ENCODE measurements around the gene KIF18A. TPM values are rescaled to one million over a fixed set of nuclear protein-coding genes. Genes with fewer than 3 reads are reported as not detected.

Gene KIF18A
- total and polyA plus RNA-seq, 2 of the 8 experiments (the other 6 are each of a cell fraction or from before 2014, with no cell fraction given), result 4.0 to 23.3 TPM

DNA sequence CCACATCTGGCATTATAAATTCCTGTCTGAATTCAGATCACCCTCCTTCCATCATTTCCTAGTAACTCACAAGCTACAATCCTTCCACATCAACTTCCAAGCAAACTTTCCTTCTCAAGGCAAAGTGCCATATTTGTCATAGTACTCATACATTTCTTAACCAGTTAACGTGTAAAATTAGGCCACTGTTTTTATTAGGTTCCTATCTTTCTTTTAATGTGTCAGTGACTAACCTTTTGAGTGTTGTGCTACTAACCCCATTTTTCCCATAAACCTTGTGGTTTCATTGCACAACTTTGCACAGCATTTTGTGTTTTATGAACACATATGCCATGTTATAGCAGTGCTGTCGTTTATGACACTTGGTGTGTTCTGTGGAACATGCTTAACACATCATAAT, 90.1 kb downstream of the KIF18A start:
- no peaks in the 10 kb centered on the region for H3K9me3 ChIP-seq (ENCODE audit: insufficient read depth in 2 of 2, low read depth in 1 of 2, low read length in 1 of 2)
- POLR2A ChIA-PET (ENCODE audit: partially characterized antibody), result interaction anchor here (0.6 kb wide), 1 partner anchor 36 kb away, joined by 3 read pairs; no protein-coding TSS in a partner anchor
- H3K18ac ChIP-seq (ENCODE audit: extremely low read depth, low read length), result no peak overlapping the region
- H2BK5ac ChIP-seq (ENCODE audit: low read depth, low read length), result no peak overlapping the region
- H3K56ac ChIP-seq (replicated peaks; ENCODE audit: insufficient read length, low read depth, low read length), result no peak overlapping the region
- no peak overlapping the region for H3K4me3 ChIP-seq (ENCODE audit: extremely low read depth in 1 of 4, insufficient read depth in 2 of 4, low read depth in 3 of 4, low read length in 4 of 4)
- H3K14ac ChIP-seq (ENCODE audit: insufficient read length), result no peak overlapping the region
- 95% methylated on average over 2 of the region's 2 CpGs; no CpG with 5 or more reads in 1 of the 2 experiments for WGBS, 2 experiments (ENCODE audit: extremely low coverage in 1 of 2, insufficient coverage in 1 of 2, insufficient read length in 1 of 2, insufficient replicate concordance in 2 of 2, low coverage in 1 of 2, low lambda C conversion rate in 2 of 2, missing lambda C conversion rate in 1 of 2)
- H2BK15ac ChIP-seq (ENCODE audit: low read length), result no peak overlapping the region
- no peak overlapping the region for H2AK5ac ChIP-seq (ENCODE audit: low read depth, low read length)
- no peaks in the 10 kb centered on the region for H4K20me1 ChIP-seq (replicated peaks in 1 of 2; ENCODE audit: control insufficient read depth in 1 of 2, insufficient read depth in 2 of 2, low read length in 2 of 2)
- no peak for FAIRE-seq
- H3K4me1 ChIP-seq (replicated peaks in 1 of 4; ENCODE audit: control insufficient read depth in 3 of 4, insufficient read depth in 4 of 4, low read length in 3 of 4), result no peaks in the 10 kb centered on the region
- no peaks in the 10 kb centered on the region for H3K27me3 ChIP-seq (replicated peaks in 1 of 4; ENCODE audit: control insufficient read depth in 3 of 4, extremely low read depth in 1 of 4, insufficient read depth in 3 of 4, low read length in 3 of 4)
- no peak overlapping the region for H2BK20ac ChIP-seq (ENCODE audit: low read length)
- no peak overlapping the region for H4K8ac ChIP-seq (ENCODE audit: extremely low read depth, insufficient read depth, low read length)
- H3K23ac ChIP-seq (ENCODE audit: insufficient read length), result no peak overlapping the region
- no peaks in the 10 kb centered on the region for H3K79me2 ChIP-seq (ENCODE audit: control insufficient read depth in 1 of 2, insufficient read depth in 2 of 2, low read length in 2 of 2)
- H4K5ac ChIP-seq (ENCODE audit: insufficient read length, low read depth, low read length), result no peak overlapping the region
- CTCF ChIA-PET (ENCODE audit: partially characterized antibody), result interaction anchor here (0.7 kb wide), 1 partner anchor 273 kb away, joined by 3 read pairs; no protein-coding TSS in a partner anchor
- H3K9ac ChIP-seq (replicated peaks in 1 of 4; ENCODE audit: extremely low read depth in 1 of 4, low read depth in 3 of 4, low read length in 3 of 4), result no peak overlapping the region; a peak in 1 of 7 replicates
- no peak overlapping the region for H3K4ac ChIP-seq (replicated peaks; ENCODE audit: insufficient read length, low read depth, low read length)
- H2AFZ ChIP-seq (ENCODE audit: low read length), result no peak overlapping the region
- peaks cover 0 to 4% (median 0%) of the 10 kb centered on the region in 4 experiments; a peak in 3 of 8 replicates for H3K36me3 ChIP-seq (ENCODE audit: control insufficient read depth in 2 of 4, insufficient read depth in 4 of 4, low read length in 3 of 4)
- H3K79me1 ChIP-seq (ENCODE audit: low read depth, low read length), result no peaks in the 10 kb centered on the region
- H4K91ac ChIP-seq (replicated peaks; ENCODE audit: insufficient read length, low read length), result no peak overlapping the region
- H2BK12ac ChIP-seq (ENCODE audit: low read depth, low read length), result no peak overlapping the region
- H3K23me2 ChIP-seq (ENCODE audit: low read depth, low read length), result no peaks in the 10 kb centered on the region
- H3K4me2 ChIP-seq (ENCODE audit: insufficient read depth in 1 of 2, low read depth in 2 of 2, low read length in 2 of 2), result no peak overlapping the region
- H3K27ac ChIP-seq (ENCODE audit: low read depth, low read length), result no peak overlapping the region
- DNase-seq (ENCODE audit: low read depth in 1 of 2, low spot score in 2 of 2), result no peak
- H2BK120ac ChIP-seq (replicated peaks; ENCODE audit: low read depth, low read length), result no peak overlapping the region
- TF ChIP-seq FOSL1 (IDR thresholded peaks at IDR 0.05; ENCODE audit: insufficient read depth, low read depth, low read length) (no peak), KDM5A (IDR thresholded peaks at IDR 0.05; ENCODE audit: low read length) (no peak), BRCA1 (IDR thresholded peaks at IDR 0.05; ENCODE audit: low read depth, low read length) (no peak), RBBP5 (IDR thresholded peaks at IDR 0.05; ENCODE audit: borderline replicate concordance, low read depth, low read length) (no peak), SIN3A (conservative IDR thresholded peaks at IDR 0.05 in 1 of 2, IDR thresholded peaks at IDR 0.05 in 1 of 2; ENCODE audit: low read depth in 1 of 2, low read length in 2 of 2) (no peak), KDM4A (IDR thresholded peaks at IDR 0.05; ENCODE audit: low read depth, low read length, severe bottlenecking) (no peak), GABPA (IDR thresholded peaks at IDR 0.05; ENCODE audit: borderline replicate concordance, insufficient read depth, low read length) (no peak), CREB1 (IDR thresholded peaks at IDR 0.05) (no peak), TAF7 (optimal IDR thresholded peaks at IDR 0.05; ENCODE audit: borderline replicate concordance, low read depth, low read length) (no peak), RXRA (IDR thresholded peaks at IDR 0.05; ENCODE audit: insufficient read depth, low read depth, low read length) (no peak), CHD2 (IDR thresholded peaks at IDR 0.05; ENCODE audit: low read length) (no peak), TEAD4 (IDR thresholded peaks at IDR 0.05; ENCODE audit: low read depth, low read length) (no peak), POLR2A (IDR thresholded peaks at IDR 0.05; ENCODE audit: control extremely low read depth in 1 of 2, low read depth in 2 of 2, low read length in 2 of 2) (no peak)
